GM18867 (cell line): ENCODE data around the gene IRAK2.

Source experiments
- ATAC-seq: cut with Tn5 transposase; IDR thresholded peaks from one replicate; pipeline ENCODE4 v1.9.1; 2021; ENCODE audit warnings: mild to moderate bottlenecking, moderate library complexity; ENCODE audit not compliant: unreplicated experiment

Gene IRAK2

GRCh38 chr3:10188804-10189556 is 24.3 kb downstream of the IRAK2 start:
- no peak for ATAC-seq

GRCh38 chr3:10189557-10190354 is 25.0 kb downstream of the IRAK2 start:
- ATAC-seq: no peak

- no peak for ATAC-seq
Observed at GRCh38 chr3:10192953-10193691, 28.4 kb downstream of the IRAK2 start.

- no peak for ATAC-seq
Observed at GRCh38 chr3:10193692-10194327, 29.1 kb downstream of the IRAK2 start.

GRCh38 chr3:10194328-10195071 is 29.8 kb downstream of the IRAK2 start:
- peak; percentile 37 for ATAC-seq

GRCh38 chr3:10195366-10196089 is 30.8 kb downstream of the IRAK2 start:
- no peak for ATAC-seq

- ATAC-seq: no peak
Observed at GRCh38 chr3:10196389-10197052, 31.8 kb downstream of the IRAK2 start.

- no peak for ATAC-seq
Observed at GRCh38 chr3:10198226-10198625, 33.5 kb downstream of the IRAK2 start.

- peak; percentile 69 for ATAC-seq
Observed at GRCh38 chr3:10198761-10199649, 34.3 kb downstream of the IRAK2 start.

- ATAC-seq: no peak
Observed at GRCh38 chr3:10204921-10205320, 40.2 kb downstream of the IRAK2 start.

GRCh38 chr3:10205451-10206165 is 40.9 kb downstream of the IRAK2 start:
- no peak for ATAC-seq

- no peak for ATAC-seq
Observed at GRCh38 chr3:10206166-10206511, 41.4 kb downstream of the IRAK2 start.

- ATAC-seq: no peak
Observed at GRCh38 chr3:10213156-10213792, 48.6 kb downstream of the IRAK2 start.

- ATAC-seq: no peak
Observed at GRCh38 chr3:10215578-10216368, 51.1 kb downstream of the IRAK2 start.

- ATAC-seq: no peak
Observed at GRCh38 chr3:10217359-10217758, 52.6 kb downstream of the IRAK2 start.

- no peak for ATAC-seq
Observed at GRCh38 chr3:10219737-10220136, 55.0 kb downstream of the IRAK2 start.
